NCI-H2029 treated with DMSO at 0.1 percent for 48 hours (cell line): ENCODE results near the gene HNRNPLL.

Experiments used
- DNase-seq: peaks from one replicate; lab custom pipeline; 2025; lab: John Stamatoyannopoulos, UW

The HNRNPLL gene

DNA sequence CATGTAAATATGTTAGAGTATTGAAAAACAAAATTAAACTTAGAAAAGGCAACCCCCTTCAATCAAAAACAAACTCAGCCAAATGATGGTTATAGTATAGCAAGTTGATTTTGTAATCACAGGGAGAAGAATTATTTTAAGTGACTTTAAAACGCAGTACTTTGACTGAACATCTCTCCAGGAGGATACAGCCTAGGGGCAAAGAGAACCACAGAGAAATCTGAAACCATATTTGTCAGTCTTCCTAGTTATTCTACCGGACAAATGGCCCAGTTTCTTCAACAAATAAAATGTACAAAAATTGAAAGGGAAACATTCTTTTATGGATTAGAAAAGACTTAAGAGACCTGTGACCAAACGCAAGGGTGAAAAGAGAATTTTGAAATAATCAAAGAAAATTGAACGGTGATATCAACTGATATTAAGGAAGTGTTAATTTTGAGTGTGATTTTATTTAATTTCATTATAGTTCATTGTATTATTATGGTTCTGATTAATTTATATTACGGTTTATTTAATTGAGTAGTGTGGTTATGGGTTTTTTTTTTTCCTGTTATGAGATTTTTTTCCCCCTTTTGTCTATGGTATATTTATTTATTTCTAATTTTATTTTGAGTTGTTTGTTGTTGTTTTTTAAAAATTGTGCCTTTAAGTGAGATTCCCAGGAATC, 75.3 kb downstream of the HNRNPLL start:
- DNase-seq: no peak

DNA sequence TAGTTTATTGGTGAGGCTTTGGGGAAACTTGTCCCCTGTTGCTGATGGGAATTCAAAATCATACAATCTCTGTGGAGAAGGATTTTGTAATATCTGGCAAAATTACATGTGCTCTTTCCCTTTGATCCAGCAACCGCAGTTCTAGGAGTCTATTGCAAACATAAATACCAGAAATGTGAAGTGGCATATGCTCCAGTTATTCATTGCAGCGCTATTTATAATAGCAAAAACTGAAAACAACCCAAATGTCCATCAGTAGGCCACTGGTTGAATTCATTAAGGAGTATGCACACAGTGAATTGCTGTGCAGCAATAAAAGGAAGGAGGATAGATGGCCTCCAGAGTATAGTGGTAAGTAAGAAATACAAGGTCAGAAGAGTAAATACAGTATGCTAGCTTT, 76.5 kb downstream of the HNRNPLL start:
- no peak for DNase-seq

DNA sequence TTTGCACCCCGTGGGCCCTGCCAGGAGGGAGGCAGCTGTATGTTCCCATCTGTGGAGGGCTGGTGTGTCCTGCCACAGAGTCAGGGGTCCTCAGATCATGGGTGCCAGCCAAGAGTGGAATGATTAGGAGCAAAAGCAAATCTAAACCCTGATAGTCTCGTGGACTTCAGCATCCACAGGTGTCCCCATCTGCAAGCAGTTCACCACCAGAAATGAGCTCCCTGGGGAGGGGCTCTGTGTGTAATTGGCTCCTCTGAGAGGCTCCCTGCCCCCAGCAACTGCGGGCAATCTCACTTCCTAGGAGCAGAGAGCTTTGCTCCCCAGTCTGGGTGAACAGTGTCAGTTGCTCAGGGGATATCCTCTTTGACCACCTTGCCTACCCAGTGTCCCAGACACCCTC, 78.1 kb downstream of the HNRNPLL start:
- DNase-seq: no peak

DNA sequence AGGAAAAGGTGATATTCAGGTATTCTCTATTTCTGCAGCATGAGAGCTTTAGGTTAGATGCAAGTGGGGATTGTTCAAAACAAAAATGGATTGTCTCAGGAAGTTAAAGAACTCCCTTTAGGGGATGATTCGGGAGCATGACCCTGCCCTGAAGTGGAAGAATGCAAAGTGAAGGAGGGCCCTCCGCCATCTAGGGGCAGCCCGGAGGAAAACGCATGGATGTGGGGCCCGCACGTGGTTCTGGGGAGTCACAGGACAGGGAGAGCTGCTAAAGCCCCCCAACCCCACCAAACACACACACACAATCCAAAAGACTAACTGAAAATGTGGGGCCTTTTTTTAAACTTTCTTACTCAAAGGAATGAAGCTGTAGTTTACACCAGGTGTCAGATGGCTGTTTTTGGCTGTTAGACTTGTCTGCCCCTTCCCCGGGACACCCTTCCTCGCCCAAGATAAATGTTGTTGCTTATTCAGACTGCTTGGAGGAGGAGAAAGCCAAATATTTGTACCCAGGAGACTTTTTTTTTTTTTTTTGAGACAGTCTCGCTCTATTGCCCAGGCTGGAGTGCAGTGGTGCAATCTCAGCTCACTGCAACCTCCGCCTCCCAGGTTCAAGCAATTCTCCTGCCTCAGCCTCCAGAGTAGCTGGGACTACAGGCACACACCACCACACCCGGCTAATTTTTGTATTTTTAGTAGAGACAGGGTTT, 78.8 kb downstream of the HNRNPLL start:
- no peak for DNase-seq

DNA sequence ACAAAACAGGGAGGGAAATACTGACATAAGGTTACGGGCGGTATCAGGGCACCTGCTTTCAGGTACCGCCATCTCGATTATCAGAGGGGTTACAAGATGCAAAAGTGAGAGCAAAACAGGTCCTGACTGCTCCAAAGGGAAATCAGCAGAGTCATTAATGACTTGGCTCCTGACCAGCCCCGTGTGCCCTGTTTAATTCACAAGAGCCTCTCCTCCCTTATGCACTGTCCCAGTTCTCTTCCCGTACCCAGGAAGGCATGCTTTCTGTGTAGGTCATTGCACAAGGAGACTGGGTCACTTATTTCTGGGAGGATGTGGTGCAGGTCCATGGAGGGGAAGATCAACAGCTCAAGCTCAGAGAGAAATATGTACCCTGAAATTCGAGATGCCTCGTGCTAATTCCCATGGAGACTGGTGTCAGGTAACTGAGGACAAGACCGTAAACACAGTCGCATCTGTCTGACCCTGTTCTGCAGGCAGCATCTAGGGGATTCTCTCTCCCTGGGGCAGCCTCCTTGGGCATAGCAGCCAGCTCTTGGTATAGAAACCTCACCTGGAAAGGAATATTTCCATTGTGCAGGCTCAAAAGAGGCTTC, 79.9 kb downstream of the HNRNPLL start:
- no peak for DNase-seq

DNA sequence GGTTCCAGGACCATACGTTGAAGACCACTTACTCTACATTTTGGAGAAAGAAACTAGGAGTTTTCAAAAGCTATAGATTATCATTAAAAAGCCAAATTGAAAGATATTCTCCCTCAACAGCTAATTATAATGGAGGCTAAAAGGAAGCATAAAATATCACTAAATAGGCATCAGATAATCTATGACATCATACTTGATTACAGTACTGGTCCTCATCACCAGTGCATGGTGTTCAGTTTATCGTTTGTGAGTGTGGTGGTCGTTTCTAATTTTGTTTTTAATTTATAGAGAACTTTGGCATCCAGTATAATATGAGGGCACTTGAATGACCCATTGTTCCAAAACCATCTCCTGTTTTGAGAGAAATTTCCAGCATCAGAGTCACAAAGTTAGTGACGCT, 80.9 kb downstream of the HNRNPLL start:
- no peak for DNase-seq

DNA sequence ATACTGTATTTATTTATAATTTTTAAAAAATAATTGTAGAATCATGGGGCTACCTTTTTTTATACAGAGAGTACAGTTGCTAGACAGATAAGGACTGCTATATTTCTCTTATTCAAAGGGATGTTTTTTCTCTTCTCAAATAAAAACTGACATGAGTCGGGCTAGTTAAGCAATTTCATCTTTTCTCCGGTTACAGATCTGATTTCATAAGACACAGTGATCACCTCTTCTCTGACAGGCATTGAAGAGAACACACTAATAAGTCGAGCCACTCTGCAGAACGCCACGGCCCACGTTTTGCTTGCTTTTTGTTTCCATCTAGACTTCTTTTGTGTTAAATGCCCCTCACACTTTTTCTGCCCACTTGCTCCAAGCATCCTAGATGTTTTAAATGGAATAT, 85.4 kb downstream of the HNRNPLL start:
- DNase-seq: no peak

DNA sequence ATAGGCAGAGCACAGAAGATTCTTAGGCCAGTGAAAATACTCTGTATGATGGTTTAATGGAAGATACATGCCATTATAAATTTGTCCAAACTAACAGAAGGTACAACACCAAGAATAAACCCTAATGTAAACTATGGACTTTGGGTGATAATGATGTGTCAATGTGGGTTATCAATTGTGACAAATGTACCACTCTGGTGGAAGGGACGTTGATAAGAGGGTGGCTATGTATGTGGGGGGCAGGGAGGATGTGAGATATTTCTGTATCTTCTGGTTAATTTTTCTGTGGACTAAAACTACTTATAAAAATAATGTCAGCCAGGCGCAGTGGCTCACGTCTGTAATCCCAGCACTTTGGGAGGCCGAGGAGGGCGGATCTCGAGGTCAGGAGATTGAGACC, 86.2 kb downstream of the HNRNPLL start:
- no peak for DNase-seq

DNA sequence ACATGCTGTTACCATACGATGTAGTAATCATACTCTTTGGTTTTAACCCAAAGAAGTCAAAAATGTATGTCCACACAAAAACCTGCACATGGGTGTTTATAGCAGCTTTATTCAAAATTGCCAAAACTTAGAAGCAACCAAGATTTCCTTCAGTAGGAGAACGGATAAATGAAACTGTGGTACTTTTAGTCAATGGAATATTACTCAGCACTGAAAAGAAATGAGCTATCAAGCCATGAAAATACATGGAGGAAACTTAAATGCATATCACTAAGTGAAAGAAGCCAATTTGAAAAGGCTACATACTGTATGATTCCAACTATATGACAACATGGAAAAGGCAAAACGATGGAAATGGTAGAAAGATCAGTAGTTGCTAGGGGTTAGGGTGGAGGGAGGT, 86.6 kb downstream of the HNRNPLL start:
- DNase-seq: no peak

DNA sequence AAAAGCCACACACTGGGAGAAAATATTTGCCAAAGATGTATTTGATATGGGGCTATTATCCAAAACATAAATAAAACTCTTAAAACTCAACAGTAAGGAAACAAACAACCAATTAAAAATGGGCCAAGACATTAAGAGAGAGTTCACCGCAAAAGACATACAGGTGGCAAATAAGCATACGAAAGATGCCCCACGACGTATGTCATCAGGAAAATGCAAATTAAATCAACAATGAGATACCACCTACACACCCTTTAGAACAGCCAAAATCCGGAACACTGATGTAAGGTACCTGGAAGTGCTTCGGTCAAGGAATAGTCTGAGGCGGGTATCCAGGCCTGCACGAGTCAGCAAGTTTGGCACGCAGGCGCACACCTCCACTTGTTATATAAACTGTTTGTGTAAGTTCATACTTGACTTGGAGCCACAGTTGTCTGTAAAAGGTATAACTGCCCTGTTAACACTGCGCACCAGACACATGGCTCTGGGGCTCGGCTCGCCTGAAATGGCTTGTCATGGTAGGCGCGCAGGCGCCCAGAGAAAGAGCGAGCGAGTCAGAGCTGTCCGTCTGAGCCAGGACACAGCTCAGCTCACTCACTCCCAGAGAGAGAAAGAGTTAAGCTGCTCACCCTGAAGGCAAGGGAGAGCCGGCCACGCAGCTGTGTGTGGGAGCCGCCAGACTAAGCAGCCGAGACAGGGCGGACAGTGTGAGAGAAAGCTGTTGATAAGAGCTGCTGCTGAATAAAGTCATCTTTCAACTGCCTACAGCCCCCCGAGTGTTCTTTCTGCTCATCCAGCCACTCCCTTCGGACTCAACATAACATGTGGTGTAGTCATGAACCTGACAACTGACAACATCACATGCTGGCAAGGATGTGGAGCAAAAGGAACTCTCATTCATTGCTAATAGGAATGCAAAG, 87.3 kb downstream of the HNRNPLL start:
- no peak for DNase-seq

DNA sequence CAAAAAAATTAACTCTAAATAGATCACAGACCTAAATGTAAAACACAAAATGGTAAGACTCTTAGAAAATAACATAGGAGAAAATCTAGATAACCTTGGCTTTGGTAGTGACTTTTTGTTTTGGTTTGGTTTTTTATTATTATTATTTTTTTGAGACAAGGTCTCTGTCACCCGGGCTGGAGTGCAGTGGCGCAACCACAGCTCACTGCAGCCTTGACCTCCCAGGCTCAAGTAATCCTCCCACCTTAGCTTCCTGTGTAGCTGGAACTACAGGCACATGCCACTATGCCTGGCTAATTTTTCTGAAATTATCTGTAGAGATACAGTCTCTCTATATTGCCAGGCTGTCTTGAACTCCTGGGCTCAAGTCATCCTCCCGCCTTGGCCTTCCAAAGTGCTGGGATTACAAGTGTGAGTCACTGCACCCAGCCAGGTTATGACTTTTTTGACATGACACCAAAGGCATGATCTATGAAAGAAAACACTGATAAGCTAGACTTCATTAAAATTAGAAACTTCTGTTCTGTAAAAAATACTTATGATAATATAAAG, 88.0 kb downstream of the HNRNPLL start:
- DNase-seq: no peak

DNA sequence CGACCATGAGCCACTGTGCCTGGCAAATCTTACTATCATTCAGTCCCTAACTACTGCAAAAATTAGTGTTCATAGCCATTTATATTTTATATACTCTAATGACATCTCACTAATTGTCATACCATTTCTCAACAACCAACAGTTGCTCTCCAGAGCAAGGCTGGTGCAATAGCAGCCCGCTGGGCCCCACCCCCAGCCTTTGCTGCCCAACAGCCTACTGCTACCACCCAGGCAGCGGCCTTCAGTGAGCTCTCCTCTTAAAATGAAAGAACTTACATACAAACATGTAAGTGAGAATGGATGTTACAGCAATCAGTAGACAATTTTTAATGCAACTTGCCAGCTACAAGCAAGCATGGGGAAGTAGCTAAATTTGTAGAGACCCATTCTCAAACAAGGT, 90.5 kb downstream of the HNRNPLL start:
- DNase-seq: no peak
